ENCODE measurements around the gene MAGOH. TPM values are rescaled to one million over a fixed set of nuclear protein-coding genes. Genes with fewer than 3 reads are reported as not detected.

The MAGOH gene
- total and polyA plus RNA-seq, 9 of the 15 experiments (the other 6 are each of a cell fraction or from before 2014, with no cell fraction given) = 102 to 342 (median 135) TPM

DNA sequence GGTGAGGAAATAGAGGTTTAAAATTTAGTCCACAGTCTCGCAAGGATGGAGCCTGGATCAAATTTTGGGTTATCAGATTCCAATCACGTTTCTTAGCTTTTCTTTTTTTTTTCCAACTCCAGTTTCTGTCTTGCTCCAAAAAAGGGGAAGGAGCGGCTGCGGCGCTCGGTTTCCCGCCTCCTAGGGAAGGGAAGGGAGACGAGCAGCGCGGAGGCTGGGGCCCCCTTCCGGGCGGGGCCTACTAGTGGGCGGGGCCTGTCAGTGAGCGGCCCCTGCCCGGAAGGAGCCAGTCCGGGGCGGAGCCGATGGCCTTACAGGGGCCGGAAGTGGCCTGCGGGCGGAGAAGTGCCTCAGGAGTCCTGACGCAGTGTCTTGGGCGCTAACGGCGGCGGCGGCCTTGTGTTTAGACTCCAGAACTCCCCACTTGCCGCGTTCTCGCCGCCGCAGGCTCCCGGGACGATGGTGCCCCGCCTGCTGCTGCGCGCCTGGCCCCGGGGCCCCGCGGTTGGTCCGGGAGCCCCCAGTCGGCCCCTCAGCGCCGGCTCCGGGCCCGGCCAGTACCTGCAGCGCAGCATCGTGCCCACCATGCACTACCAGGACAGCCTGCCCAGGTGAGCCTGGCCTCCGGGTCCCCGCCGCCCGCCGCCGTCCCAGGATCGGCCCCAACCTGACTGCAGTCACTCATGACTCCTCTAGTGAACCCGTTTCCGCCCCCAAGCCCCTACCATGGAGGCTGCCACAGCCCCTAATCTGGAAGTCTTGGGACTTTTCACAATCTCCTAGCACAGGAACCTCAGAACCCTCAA lies 41.6 kb downstream of the MAGOH start, which contains the start of gene CPT2 (continued):
- TF ChIP-seq TAF9B (IDR thresholded peaks at IDR 0.05; ENCODE audit: partially characterized antibody) = no peak
- peak; percentile 57; the same call in 1 of the 2 replicates for TF ChIP-seq DIDO1 (tag; IDR thresholded peaks at IDR 0.05; ENCODE audit: low read depth)
- TF ChIP-seq KDM2B (CRISPR knock-in tag; IDR thresholded peaks at IDR 0.05) = no peak
- peak; percentile 67; the same call in 1 of the 2 replicates for TF ChIP-seq DMBX1 (CRISPR knock-in tag; IDR thresholded peaks at IDR 0.05; ENCODE audit: borderline replicate concordance)
- TF ChIP-seq, protein P1, sequence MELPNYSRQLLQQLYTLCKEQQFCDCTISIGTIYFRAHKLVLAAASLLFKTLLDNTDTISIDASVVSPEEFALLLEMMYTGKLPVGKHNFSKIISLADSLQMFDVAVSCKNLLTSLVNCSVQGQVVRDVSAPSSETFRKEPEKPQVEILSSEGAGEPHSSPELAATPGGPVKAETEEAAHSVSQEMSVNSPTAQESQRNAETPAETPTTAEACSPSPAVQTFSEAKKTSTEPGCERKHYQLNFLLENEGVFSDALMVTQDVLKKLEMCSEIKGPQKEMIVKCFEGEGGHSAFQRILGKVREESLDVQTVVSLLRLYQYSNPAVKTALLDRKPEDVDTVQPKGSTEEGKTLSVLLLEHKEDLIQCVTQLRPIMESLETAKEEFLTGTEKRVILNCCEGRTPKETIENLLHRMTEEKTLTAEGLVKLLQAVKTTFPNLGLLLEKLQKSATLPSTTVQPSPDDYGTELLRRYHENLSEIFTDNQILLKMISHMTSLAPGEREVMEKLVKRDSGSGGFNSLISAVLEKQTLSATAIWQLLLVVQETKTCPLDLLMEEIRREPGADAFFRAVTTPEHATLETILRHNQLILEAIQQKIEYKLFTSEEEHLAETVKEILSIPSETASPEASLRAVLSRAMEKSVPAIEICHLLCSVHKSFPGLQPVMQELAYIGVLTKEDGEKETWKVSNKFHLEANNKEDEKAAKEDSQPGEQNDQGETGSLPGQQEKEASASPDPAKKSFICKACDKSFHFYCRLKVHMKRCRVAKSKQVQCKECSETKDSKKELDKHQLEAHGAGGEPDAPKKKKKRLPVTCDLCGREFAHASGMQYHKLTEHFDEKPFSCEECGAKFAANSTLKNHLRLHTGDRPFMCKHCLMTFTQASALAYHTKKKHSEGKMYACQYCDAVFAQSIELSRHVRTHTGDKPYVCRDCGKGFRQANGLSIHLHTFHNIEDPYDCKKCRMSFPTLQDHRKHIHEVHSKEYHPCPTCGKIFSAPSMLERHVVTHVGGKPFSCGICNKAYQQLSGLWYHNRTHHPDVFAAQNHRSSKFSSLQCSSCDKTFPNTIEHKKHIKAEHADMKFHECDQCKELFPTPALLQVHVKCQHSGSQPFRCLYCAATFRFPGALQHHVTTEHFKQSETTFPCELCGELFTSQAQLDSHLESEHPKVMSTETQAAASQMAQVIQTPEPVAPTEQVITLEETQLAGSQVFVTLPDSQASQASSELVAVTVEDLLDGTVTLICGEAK (IDR thresholded peaks at IDR 0.05) = peak; percentile 91
- TF ChIP-seq, protein P1 (CRISPR knock-in tag; IDR thresholded peaks at IDR 0.05) = no peak
- no peak for TF ChIP-seq KAT2B (IDR thresholded peaks at IDR 0.05; ENCODE audit: low read depth, low read length)
- TF ChIP-seq SLC30A9 (CRISPR knock-in tag; IDR thresholded peaks at IDR 0.05) = no peak
- 0 out of 2 replicates have a peak, but pooled peaks have one; percentile 39 for TF ChIP-seq ZNF431 (CRISPR knock-in tag; IDR thresholded peaks at IDR 0.05)
- TF ChIP-seq, protein P2, sequence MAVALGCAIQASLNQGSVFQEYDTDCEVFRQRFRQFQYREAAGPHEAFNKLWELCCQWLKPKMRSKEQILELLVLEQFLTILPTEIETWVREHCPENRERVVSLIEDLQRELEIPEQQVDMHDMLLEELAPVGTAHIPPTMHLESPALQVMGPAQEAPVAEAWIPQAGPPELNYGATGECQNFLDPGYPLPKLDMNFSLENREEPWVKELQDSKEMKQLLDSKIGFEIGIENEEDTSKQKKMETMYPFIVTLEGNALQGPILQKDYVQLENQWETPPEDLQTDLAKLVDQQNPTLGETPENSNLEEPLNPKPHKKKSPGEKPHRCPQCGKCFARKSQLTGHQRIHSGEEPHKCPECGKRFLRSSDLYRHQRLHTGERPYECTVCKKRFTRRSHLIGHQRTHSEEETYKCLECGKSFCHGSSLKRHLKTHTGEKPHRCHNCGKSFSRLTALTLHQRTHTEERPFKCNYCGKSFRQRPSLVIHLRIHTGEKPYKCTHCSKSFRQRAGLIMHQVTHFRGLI (CRISPR knock-in tag; IDR thresholded peaks at IDR 0.05) = no peak
- no peak for TF ChIP-seq WHSC1 (IDR thresholded peaks at IDR 0.05; ENCODE audit: low read length)
- peak in 1 of 2 experiments; percentile 28; a peak in 1 of 4 replicates for TF ChIP-seq RCOR1 (IDR thresholded peaks at IDR 0.05; ENCODE audit: borderline replicate concordance in 1 of 2, low read depth in 2 of 2, low read length in 2 of 2)
- peak; percentile 81 to 95 for TF ChIP-seq MAZ (CRISPR knock-in tag; conservative IDR thresholded peaks at IDR 0.05 in 1 of 2, IDR thresholded peaks at IDR 0.05 in 1 of 2)
- TF ChIP-seq MECOM (CRISPR knock-in tag; IDR thresholded peaks at IDR 0.05) = 0 out of 2 replicates have a peak, but pooled peaks have one; percentile 55
- TF ChIP-seq PRMT5 (CRISPR knock-in tag; IDR thresholded peaks at IDR 0.05) = no peak

Data from K562 (cell line).